Fibroblast of peridontal ligament (primary cell): ENCODE measurements around the gene PPHLN1.
"Not testable (repeated sequence)": the region's sequence is repeated elsewhere in the genome, so short reads cannot be mapped to it uniquely, and the experiment has no call there.

Experiments
- DNase-seq: peaks from one replicate; pipeline ENCODE4 v3.0.0-alpha.2; 2010; ENCODE audit errors: extremely low read depth

PPHLN1 gene

DNA sequence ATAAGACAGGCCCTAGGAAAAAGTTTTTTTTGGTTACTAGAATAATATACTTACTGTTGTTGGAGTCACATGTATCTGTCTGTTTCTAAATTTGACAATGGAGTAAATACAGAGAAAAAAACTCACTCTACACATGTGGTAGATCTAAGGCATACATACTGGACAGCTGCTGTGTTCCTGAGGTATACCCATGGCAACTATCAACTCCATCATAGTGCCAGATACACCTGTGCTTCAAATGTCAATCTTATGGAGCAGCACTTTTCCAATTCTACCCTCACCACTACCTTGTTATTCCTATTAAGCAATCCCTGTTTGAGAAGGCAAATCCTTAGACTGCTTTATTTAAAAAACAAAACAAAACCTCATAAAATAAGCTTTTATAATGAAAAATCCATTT, 3.4 kb upstream of the PPHLN1 start:
- no peak for DNase-seq

- DNase-seq: no peak
Observed at GRCh38 chr12:42323856-42324255, 2.1 kb upstream of the PPHLN1 start.

GRCh38 chr12:42325326-42325652, 678 bp upstream of the PPHLN1 start:
- DNase-seq: no peak

DNA sequence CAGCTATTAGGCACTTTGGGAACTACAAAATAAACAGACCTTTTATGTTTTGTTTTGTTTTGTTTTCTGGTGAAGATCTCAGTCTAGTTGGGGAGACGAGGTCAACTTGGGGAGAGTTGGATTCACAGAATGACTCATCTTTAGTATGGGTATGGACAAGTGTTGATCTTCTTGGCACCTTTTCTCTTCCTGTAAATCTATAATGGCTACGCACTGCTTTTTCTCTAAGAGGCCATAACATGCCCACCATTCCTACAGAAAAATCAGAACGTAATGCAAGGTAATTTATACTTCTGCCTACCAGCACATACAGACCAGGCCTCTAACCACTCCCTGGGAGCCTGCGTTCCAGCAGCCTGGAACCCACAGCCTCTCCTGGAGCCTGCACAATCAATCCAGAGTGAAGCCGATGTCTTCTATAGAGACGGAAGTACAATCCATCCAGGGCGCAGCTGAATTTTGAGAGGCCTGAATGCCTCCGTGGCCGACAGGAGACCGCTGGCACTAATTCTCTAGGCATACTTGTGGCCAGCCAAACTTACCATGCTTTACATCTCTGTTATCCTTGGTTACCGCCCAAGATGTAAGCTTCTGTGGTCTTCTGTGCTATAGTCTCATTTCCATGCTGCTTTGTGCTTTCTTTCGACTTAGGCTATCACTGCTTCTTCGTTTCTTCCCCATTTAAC, 717 bp downstream of the PPHLN1 start:
- DNase-seq: peak; percentile 65

- DNase-seq: no peak
Observed at GRCh38 chr12:42327227-42327590, 1.2 kb downstream of the PPHLN1 start.

DNA sequence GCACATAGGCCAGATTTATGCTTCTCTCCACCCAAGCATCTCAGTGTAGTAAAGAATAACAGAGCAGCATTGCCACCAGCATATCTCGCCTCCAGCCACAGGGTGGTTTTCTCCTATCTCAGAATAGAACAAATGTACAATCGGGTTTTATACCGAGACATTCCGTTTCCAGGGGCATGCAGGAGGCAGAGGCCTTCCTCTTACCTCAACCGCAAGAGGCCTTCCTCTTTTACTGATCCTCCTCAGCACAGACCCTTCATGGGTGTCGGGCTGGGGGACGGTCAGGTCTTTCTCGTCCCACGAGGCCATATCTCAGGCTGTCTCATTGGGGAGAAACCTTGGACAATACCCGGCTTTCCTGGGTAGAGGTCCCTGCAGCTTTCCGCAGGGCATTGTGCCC, 4.1 kb downstream of the PPHLN1 start:
- not testable (repeated sequence) for DNase-seq

GRCh38 chr12:42332301-42333285, 6.6 kb downstream of the PPHLN1 start:
- peak; percentile 75 for DNase-seq

DNA sequence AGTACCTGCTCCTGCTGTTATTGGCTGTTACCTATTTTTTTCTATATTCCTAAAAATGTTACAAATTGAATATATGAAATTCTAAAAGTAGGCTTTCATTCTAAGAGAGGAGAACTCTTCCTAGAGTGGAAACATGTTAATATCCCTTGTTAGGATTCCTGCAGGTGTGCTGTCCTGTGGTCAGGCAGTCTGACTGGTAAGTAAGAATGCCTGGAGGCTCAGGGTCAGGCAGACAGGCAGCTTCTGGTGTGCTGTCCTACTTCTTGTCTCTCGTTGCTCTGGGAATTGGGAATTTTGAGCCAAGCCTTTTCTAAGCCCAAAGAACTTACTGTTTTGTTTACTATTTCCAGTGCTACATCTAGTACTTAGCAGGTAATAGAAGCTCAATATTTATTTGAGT, 10.3 kb downstream of the PPHLN1 start:
- DNase-seq: no peak

GRCh38 chr12:42338280-42338679, 12.3 kb downstream of the PPHLN1 start:
- DNase-seq: no peak

GRCh38 chr12:42342028-42342427, 16.1 kb downstream of the PPHLN1 start:
- DNase-seq: no peak

GRCh38 chr12:42343721-42344120, 17.8 kb downstream of the PPHLN1 start:
- DNase-seq: no peak

- DNase-seq: no peak
Observed at GRCh38 chr12:42346403-42347002, 20.5 kb downstream of the PPHLN1 start.

- not testable (repeated sequence) for DNase-seq
Observed at GRCh38 chr12:42349119-42350020, 23.4 kb downstream of the PPHLN1 start.

DNA sequence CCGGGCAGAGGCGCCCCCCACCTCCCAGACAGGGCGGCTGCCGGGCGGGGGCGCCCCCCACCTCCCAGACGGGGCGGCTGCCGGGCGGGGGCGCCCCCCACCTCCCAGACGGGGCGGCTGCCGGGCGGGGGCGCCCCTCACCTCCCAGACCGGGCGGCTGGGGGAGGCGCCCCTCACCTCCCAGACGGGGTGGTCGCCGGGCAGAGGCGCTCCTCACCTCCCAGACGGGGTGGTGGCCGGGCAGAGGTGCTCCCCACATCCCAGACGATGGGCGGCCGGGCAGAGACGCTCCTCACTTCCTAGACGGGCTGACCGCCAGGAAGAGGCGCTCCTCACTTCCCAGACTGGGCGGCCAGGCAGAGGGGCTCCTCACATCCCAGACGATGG, 24.0 kb downstream of the PPHLN1 start:
- not testable (repeated sequence) for DNase-seq

DNA sequence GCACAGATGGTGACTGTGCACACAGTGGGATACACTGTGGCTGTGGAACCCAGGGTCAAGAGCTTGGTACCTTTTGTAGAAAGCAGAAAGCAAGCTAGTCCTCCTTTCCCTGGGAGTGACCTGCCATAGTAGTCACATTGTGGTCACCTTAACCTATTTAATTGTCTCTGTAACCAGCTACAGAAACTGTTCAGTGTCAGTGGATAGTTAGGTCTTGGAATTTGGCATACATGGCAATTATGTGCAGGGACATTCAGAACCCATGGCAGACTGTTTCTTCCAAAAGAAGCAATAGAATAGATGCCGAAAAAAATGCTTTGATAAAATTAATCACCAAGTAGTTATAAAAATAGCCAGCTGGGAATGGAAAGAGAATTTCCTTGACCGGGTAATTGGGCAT, 30.4 kb downstream of the PPHLN1 start:
- DNase-seq: no peak

- no peak for DNase-seq
Observed at GRCh38 chr12:42360747-42361403, 34.9 kb downstream of the PPHLN1 start.

- no peak for DNase-seq
Observed at GRCh38 chr12:42361909-42362646, 36.1 kb downstream of the PPHLN1 start.

DNA sequence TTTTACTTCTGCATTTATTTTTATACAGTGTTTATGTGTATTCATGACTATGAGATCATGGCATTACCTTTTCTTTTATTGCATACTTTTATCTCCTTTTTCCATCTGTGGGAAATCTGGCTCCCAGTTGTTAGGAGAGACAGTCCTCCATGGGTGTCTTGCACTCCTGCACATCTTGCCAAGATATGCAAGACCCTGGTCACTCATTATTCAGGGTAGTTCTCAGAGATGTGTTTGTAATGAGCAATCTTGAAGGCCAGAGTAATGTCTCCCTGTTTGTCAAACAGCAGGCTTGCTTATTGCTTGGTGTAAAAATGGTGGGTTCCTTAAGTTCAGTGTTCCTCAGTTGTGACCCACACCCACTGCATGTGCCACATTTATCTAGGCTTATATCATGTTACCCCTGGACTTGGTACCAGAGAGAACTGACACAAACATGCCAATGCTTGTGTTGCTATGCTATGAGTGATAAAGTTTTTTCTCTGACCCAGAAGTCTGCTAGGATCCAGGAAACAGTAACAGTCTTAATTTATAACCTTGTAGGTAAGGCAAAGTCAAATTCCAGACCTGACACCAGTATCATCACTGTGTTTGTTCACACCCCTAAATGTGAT, 36.8 kb downstream of the PPHLN1 start:
- peak; percentile 4 for DNase-seq

DNA sequence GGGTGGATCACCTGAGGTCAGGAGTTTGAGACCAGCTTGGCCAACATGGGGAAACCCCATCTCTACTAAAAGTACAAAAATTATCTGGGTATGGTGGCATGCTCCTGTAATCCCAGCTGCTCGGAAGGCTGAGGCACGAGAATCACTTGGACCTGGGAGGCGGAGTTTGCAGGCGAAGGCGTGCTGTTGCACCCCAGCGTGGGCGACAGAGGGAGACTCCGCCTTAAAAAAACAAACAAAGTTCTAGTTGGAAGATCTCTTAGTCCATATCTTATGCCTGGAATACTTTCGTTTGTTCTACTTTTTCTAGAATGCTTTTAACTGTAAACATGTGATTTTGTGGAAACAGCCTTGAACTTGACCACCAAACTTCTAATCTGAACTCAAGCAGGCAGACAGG, 38.7 kb downstream of the PPHLN1 start:
- no peak for DNase-seq

DNA sequence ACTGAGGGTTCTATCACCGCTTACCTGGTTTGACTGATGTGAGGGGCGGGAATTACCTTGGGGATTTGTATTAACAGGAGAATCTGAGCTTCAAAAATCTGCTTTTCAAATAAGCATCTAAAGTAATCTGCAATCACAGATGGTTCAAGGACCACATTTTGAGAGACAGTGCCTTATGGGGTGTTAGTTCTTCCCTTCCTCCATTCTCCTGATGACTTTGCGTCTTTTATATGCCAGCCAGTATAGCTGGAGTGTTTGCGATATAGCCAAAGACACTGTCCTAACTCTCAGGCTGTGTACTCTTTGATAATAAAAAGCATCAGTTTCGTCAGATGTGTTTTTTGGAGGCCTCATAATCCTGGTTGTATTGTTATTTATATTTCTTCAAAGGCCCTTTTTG, 39.5 kb downstream of the PPHLN1 start:
- no peak for DNase-seq
